NCI-H2107 (cell line): ENCODE measurements around the gene ATP2A2.
"Not testable (repeated sequence)": the region's sequence is repeated elsewhere in the genome, so short reads cannot be mapped to it uniquely, and the experiment has no call there.

Experiments used
- DNase-seq: peaks from one replicate; lab custom pipeline; 2025; lab: John Stamatoyannopoulos, UW

Gene ATP2A2

DNA sequence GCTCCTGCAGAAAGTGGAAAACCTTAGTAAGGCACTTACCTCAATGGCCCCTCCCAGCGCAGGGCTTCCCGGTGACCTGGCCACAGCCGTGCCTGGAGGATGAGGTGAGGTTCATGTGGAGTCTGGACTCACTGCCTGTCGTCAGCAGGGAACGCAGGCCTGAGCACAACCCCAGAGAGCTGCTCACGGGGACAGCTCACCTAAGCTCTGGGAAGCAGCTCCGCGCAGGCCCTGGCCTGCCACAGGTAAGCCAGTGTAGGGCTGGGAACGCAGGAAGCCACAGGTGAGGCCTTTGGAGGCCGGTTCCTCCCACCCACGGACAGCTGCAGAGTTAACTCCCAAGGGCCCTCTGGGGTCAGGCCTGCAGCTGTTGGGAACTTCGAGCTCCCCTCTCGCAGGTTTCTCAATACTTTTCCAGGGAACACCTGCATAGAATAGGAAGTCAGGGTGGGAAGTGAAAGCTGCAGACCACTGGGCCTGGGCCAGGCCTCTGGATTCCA is 89.7 kb downstream of the ATP2A2 start:
- peak; percentile 55 for DNase-seq

DNA sequence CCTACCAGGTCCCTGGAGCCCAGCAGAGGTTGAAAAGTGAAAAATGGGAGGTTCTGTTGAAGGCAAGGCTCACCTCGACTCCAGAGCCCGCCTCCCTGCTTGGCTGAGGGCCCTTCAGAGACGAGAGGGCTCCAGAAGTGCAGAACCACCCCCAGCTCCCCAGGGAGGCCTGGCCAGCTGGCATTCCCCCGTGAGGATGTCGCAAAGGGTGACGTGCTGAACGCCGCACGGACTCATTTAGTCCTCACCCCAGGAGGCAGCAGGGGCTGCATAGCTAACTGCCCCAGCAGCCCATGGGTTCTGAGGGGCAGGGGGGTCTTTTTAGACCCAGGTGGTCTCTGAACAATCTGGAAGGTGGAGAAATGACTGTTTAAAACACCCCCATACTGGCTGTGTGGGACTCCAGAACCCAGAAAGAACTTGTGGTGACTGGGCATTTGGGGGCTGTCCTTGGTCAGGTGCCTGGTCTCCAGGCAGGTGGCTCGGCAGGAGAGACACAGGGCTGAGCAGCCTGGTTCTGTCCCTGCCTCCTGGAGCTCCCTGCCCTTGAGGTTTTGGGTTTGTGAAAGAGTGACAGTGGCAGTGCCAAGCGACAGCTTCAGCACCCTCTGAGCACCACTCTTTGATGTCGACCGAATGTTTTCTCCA is 90.5 kb downstream of the ATP2A2 start:
- peak; percentile 95 for DNase-seq

DNA sequence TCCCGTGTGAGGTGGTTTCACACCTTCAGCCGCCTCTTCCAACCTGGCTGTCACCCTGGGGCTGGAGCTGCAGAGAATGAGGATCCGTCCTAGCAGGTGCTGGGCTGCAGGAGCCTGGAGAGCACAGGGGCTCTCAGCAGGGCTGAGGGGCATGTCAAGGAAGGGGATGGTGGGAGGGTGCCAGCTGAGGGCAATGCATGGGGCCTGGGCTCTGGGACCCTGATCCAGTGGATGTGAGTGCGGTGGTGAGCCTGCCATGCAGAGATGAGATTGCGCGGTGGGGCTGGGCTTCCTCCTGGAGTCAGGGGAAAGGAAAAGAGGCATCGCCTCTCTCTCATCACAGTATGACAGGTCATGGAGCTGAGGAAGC is 91.0 kb downstream of the ATP2A2 start:
- DNase-seq, result no peak

DNA sequence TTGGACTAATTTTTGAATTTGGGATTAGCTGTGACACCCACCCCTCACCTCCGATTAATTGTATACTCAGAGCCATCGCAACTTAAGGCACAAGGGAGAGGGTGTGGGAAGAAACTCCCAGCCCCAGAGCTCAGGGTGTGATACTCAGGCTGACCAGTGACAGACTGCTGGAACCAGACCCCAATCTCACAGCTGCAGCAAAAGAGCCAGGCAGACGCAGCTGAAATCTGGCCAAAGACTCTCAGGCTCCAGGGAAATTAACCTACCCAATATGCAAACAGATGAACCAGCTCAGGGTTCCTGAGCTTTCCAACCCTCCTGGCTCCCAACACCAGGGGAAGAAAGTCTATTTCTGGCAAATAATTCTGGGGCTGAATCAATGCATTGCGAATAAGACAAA is 92.0 kb downstream of the ATP2A2 start:
- no peak for DNase-seq

DNA sequence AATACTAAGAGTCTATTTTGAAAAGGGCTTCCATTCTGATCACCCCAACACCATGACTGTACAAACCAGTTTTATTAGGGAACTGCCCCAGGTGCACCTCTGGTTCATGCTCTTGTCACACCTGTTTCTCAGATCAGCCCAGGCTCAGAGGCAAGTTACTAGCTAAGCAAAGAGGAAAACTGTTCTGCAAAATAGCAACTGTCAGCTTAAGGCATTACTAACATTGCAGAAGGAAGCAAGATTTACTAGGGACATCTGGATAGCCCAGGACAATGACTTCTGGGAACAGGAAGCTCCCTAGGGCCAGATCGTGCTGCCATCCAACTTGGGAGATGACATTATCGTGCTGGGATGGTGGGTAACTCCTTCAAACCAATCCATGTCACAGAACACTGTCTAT is 92.4 kb downstream of the ATP2A2 start:
- no peak for DNase-seq

DNA sequence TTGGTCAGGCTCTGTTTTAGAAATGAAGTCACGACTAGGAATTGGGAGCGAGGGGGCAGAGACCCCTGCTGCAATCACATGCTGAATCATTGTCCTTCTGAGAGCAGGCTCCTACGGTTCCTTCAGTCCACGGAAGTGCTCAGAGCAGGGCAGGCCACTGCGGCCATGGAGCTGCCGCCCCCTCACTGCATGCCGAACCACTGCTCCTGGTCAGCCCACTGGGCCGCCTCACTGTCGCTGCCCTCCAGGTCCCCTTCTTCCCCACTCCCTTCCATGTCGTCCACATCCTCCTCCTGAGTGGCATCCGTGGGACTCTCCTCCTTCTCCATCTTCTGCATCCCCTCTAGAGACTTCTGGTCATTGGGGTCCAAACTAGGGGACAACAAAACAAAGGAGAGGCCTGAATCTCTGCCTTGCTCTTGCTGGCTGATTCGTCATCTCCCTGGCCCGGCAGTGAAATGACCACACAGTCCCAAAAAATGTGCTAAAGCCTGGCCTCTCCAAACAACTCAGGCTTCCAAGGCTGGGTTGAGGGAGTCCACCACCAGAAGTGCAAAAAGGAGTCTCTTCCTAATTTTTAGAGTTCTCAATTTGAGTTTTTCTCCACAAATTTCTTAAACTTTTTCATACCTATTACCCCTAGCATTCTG is 93.0 kb downstream of the ATP2A2 start:
- DNase-seq, result no peak

DNA sequence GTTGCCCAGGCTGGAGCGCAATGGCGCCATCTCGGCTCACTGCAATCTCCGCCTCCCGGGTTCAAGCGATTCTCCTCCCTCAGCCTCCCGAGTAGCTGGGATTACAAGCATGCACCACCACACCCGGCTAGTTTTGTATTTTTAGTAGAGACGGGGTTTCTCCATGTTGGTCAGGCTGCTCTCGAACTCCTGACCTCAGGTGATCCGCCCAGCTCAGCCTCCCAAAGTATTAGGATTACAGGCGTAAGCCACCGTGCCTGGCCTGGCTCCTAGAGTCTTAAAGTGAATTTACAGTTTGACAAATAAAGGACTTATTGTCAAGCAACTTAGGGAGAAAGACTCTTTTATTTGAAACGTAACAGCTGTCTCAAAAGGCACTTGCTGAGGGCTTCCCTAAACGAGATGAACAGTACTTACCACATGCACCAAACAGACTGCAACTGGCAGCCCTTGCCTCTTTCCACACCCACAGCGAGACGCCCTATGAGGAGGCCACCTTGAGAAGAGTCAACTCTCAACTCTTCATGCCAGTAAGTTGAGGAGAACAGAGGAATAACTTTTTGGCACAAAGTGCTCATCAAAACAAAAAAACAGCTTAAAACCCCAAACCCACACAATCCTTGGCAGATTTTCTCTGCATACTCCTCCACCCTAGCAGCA is 97.2 kb downstream of the ATP2A2 start:
- not testable (repeated sequence) for DNase-seq

DNA sequence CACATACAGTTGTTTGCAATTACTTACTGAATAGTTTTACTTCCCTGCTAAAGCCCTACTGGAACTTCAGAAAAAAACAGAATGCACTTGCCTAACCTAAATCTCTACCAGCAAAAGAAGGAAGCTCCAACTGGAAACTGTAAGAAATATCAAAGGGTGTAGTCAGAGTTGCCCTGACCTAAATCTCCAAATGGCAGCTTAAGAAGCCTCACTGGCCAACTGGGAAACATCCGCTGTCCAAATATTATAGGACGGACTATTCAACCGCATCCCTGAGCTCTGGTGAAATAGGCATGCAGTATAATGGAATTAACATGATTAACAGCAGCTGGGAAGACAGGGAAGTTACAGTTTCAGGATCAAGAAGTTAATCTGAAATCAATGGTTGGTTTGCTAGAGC is 98.2 kb downstream of the ATP2A2 start:
- DNase-seq, result no peak

DNA sequence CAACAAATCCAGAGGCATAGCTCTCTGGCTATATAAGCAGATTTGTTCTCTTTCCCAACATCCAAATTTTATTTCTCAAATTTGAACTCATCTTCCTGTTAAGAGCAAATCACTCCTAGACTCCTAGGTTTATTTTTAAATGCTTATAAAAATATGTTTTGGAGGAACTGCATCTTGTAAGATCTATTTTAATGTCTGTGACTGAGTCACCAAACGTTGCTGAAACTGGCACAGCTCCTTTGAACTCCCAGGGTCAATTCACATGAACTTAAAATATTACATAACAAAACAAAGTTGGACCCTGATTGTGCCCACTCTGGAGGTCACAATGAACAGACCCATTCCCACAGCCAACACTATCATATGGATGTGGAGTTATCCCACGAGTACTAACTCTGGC is 98.6 kb downstream of the ATP2A2 start:
- DNase-seq, result no peak

DNA sequence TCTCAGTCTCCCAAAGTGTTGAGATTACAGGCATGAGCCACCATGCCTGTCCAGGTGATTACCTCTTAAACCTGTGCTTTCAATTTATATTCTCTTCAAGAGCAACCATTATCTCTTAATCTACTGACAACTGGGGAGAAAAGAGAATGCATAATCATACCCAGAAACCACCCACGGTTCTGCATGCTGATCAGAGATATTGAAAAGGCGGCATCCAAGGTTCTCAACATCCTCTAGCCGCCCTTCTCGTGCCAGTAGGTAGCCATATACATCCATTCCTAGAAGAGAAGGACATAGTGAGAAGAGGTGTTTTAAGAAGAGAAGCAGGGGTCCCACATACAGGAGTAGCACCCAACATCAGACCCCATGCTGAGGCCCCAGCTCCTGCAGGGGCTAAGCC is 101.6 kb downstream of the ATP2A2 start:
- no peak for DNase-seq
